GM18499 (cell line): Measurements from ENCODE around the gene NPRL2.

ENCODE experiments used
- ATAC-seq: cut with Tn5 transposase; IDR thresholded peaks from one replicate; pipeline ENCODE4 v1.9.1; 2021; ENCODE audit warnings: moderate number of reproducible peaks; ENCODE audit not compliant: insufficient read depth, unreplicated experiment

Gene NPRL2

DNA sequence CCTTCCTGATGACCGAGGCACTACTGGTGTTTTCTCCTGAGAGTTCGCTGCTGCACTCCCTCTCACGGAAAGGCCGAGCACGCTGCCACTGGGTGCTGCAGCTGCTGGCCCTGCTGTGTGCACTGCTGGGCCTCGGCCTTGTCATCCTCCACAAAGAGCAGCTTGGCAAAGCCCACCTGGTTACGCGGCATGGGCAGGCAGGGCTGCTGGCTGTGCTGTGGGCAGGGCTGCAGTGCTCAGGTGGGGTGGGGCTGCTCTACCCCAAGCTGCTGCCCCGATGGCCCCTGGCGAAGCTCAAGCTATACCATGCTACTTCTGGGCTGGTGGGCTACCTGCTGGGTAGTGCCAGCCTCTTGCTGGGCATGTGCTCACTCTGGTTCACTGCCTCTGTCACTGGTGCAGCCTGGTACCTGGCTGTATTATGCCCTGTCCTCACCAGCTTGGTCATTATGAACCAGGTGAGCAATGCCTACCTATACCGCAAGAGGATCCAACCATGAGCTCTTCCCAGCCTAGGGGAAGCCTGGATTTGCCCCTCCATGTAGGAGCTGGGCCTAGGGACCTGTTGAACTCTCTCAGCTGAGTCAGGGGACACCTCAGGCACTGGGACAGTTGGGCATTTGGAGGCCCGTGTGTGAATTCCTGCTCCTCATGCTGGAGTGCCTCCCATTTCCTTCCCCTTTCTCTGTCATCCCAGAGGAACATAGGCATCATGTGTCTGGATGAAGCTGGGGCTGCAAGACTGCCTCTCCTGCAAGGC, 2.9 kb upstream of the NPRL2 start:
- ATAC-seq: no peak

DNA sequence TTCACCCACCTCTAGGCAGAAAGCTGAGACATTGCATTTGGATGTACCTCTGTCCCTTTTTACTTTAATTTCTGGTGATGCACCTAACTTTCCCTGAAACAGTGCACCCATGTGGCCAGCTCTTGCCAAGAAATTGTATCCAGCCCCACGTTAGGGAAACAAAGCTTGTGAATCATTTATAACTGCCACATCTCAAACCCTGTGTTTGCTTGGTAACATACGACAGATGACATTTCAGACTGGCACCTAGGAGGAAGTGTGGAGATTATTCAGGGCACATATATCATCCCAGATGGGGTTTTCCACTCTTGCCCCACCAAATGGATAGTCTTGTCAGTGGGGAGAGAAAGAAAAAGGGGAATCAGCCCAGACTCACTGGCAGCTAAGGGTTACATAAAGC, 2.2 kb upstream of the NPRL2 start:
- no peak for ATAC-seq

DNA sequence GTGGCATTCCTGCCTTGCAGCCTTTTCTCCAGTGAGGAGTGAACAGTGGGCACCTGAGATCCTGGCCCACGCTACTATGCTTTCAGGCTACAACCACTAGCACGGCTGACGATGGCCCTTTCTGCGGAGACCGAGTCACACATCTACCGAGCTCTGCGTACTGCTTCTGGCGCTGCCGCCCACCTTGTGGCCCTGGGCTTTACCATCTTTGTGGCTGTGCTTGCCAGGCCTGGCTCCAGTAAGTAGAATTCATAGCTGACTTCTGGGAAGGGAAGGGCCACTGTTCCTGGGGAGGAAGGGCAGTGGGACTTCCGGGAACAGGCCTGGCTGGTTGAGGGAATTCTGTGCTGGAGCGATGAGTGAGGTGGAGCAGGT, 735 bp upstream of the NPRL2 start:
- no peak for ATAC-seq

DNA sequence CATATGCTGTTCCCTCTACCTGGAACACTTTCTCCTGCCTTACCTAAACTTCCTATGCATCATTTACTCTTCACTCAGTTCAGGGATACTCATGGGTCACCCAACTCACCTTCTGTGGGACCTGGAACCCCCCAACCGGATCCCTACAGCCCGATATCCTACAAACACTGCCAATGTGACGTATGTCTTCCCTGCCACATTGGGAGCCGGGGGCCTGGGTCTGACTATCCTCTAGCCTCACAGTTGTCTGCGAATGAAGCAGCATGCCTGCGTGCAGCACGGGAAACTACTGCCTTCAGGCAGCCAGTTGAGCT, 405 bp downstream of the NPRL2 start:
- ATAC-seq: no peak

DNA sequence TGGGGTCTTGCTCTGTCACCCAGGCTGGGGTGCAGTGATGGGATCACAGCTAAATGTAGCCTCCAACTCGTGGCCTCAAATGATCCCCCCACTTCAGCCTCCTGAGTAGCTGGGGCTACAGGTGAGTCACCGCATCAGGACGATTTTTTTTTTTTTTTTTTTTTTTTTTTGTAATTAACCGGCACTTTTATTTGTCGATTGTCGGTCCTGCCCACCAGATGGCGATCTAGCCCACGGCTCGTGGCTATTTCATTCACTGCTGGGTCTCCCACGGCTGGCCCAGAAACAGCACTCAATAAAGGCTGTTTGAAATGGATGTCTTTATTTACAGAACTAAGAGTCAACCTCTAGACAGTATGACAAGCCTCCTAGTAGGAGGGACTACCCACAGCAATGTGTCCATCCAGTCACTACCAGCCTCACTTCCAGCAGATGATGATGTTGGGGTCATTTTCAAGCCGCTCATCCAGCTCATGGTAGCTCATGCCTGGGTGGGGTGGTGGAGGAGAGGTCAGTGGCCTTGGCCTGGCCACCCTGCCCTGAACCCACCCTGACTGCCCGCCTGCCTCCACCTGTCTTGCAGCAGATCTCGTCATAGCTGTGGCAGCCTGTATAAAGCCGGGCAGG, 3.3 kb downstream of the NPRL2 start:
- ATAC-seq: no peak

DNA sequence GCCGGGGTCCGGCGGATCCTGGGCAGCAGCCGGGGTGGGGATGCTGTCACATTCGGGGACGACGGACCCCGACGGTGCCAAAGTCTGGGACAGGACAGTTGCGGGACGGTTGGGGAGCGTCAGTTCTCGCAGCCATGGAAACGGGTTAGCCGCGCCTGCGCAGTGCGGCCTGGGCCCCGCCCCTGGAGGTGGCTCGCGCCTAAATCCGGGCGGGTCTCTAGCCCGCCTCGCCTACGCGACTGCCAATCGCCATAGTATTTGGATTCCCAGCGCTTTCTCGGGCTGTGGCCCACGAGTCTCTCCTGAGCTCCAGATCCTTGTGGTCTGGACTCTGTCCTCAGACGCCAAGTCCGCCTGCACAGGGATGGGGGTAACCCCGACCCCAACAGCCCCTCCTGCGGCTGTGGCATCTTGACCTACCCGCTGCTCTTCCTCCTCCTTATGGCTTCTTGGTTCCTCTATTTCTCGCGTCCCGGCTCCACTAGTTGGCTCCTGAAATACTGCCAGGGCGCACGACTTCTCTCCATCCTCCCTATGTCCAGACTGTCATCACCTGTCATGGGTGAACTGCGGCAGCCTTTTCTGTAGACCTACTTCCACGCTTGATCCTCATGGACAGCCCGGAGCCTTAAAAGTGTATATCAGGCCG, 4.9 kb downstream of the NPRL2 start, which contains the start of gene ZMYND10:
Gene ZMYND10, minus strand, starts transcription at position 147 of the 649 bp plus-strand sequence. CDS start 153 bp downstream, outside the sequence.
- ATAC-seq: no peak

DNA sequence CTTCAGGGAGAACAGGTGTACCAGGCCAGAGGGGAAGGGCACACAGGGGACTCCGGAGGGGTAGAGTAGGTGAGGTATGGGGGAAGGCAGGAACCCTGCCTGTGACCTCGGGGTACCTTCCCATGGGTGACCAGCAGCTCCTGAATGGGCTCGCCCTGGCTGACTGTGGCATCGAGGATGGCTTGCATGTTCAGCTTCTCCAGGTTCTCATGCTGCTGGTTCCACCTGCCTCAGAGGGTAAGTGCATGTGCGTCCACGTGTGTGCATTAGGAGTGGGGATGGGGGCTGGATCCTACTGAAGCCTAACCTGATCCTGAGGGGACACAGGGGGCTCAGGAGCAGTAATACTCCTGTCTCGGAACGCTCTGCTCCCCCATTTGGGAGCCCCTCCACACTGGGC, 5.6 kb downstream of the NPRL2 start:
- no peak for ATAC-seq

DNA sequence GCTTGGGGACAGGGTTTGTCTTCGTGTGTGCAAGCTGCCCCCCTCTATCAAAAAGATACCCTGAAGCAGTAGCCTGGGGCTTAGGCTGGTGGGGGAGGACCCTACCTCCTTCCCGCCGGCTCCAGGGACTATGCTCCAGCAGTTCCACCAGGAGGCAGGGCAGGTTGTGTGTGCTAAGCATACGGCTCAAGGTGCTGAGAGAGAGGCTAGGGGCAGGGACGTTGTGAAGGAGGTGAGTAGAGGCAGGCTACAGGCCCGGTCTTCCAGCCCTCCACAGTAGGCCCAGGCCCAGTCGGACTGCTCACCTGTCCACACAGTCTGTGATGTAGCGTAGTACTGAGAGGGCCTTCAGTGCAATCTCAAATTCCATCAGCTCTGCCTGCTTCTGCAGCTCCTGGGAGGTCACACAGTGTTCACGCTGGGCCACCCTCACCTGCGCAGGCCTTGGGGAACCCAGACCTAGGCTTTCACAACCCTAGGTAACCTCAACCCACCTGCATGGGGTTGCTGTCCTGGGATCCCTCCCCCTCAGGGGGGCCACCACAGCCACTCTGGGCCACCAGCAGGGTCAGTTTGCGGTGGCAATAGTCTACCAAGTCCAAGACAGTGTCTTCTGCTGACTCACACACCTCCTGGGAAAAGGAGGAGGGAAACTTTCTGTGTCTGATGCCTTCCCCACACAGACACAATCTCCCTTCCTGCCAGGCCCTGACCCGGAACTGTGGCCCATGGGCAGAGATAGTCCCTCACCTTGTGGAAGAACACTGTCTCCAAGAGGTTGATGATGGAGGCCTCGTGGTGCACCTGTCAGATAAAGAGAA, 7.6 kb downstream of the NPRL2 start:
- ATAC-seq: no peak

DNA sequence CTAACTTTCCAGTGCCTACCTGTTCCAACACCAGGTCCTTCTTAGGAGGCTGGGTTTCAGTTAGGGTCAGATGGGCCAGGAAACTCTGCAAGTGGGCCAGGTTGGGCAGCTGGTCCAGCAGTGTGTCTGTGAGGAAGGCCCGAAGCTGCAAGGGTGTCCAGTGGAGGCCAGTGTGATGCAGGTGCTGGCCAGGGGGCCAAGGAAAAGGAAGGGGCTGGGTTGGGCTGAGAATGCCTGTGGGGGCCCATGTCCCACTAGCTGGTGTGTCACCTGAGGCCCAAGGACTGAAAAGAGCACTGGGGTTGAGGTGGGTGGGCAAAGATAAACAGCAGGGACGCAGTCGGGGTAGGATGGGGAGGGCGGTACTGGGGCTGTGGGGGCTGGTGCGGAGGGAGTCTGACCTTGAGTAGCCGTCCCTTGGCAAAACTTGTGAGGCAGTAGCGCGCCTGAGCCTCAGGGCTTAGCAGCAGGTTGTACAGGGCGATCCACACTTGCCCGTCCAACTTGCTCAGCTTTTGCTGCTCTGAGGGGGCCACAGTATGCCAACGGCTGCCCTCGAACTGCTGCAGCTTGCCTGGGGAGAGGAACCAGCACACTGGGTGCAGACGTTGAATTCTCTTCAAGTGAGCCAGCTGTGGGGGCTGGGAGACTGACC, 8.5 kb downstream of the NPRL2 start:
- no peak for ATAC-seq

DNA sequence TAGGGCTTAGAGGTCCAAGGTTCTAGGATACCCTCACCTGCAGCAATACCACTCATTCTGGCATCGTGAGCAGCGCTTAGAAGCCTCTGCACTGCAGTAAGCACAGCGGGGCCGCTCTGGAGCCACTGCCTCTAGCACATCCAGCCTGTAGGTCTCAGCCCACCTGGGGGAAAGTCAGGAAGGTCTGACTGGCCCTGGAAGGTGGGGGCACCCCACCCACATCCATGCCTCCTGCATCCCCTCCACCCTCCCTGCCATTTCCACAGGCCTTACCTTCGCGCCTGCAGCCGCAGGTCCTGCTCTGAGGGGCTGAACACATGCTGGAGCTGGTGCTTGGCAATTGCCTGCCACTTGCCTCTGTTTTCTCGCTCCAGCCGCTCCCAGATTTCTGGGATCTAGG, 9.0 kb downstream of the NPRL2 start:
- ATAC-seq: no peak

DNA sequence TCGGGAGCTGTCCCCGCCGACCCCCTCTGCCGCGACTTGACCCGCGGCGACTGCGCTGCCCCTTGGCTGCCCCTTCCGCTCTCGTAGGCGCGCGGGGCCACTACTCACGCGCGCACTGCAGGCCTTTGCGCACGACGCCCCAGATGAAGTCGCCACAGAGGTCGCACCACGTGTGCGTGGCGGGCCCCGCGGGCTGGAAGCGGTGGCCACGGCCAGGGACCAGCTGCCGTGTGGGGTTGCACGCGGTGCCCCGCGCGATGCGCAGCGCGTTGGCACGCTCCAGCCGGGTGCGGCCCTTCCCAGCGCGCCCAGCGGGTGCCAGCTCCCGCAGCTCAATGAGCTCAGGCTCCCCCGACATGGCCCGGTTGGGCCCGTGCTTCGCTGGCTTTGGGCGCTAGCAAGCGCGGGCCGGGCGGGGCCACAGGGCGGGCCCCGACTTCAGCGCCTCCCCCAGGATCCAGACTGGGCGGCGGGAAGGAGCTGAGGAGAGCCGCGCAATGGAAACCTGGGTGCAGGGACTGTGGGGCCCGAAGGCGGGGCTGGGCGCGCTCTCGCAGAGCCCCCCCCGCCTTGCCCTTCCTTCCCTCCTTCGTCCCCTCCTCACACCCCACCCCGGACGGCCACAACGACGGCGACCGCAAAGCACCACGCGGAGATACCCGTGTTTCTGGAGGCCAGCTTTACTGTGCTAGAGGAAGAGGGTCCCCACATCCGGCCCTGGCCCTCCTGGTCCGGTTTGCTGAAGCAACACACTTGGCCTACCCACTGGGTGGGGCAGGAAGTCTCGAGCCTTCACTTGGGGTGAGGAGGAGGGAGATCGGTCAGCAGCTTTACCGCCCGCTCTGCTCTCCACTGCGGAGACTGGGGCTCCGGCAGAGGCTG, 9.9 kb downstream of the NPRL2 start, which contains the start of gene RASSF1:
Gene RASSF1, minus strand, starts transcription at position 389 of the 882 bp plus-strand sequence. Its CDS starts 31 bp downstream, at position 358.
- no peak for ATAC-seq

DNA sequence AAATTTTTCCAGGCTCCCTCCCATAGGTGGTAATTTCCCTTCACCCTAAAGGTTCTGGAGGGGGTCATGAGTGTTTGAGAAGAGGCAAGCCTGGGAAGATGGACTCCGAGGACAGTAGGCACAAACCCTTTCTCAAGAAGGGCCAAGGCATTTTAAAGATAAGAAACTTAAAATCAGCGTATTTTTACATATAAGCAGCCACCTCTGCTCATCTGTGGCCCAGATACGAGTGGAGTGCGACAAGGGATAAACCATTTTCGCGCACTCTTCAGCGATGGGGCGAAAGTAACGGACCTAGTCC, 10.5 kb downstream of the NPRL2 start:
- no peak for ATAC-seq

DNA sequence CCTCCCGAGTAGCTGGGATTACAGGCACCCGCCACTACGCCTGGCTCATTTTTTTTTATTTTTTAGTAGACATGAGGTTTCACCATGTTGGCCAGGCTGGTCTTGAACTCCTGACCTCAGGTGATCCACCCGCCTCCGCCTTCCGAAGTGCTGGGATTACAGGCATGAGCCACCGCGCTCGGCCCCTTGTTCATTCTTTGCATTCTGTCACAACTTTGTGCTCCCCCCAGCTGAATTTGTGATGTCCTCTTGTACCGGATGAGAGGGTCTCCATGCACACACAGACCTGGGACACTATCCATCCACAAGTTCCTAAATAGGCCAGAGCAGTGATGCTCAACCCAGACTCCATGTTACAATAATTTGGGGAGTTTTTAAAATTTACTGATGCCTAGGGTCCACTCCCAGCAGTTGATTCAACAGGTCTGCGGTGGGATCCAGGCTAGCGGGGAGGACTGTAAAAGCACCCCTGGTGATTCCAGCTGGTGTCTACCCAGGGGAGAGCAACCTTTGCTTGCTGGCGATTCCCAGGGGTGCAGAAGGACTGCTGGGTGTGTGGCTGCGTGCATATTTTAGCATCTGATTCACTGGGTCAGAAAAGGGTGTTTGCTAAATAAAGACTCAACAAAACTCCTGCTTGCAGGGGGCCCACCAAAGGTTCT, 11.0 kb downstream of the NPRL2 start:
- ATAC-seq: no peak

DNA sequence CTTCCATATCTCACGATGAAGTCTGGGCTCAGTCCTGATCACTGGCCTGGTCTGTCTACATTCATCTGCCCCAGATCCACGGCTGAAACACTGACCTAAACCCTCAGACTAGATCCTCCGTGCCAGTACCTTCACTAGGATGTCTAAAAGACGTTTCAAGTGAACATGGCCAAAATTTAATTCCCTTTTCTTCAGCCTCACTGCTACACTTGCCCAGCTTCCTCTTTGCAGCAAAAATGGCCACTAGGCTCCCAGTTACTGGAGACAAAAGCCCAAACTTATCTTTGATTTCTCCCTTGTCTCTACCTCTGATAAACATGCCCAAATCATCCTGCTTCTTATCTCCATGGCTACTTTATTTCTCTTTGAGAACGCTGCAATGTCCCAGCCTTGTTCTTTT, 11.6 kb downstream of the NPRL2 start:
- no peak for ATAC-seq

DNA sequence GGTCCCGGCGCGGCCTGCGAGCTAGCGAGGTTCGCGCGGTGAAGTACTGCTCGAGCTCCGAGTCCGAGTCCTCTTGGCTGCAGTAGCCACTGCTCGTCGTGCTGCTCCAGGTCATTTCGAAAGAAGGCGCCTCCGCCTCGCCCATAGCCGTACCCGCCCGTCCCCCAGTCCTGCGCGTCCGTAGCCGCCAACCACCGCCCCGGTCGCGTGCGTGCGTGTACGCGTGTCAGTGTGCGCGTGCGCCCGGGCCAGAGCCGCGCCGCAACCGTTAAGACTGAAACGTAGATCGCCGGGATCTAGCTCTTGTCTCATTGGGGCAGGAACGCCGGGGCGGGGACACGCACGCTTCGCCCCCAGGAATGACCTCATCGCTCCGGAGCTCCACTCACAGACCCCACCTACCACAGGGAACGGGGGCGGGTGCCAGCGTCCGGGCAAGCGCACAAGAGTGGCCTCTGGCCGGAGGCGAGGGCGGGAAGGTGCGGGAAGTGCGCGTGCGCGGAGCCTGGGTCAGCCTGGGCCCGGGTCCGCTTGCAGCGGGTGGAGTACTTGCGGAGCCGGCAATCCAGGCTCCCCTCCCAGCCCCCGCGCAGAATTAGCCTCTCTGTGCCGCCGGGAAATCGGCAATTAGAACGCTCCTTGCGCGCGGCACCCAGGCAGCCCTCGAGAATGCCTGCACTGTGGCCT, 13.3 kb downstream of the NPRL2 start:
- peak; percentile 64 for ATAC-seq

DNA sequence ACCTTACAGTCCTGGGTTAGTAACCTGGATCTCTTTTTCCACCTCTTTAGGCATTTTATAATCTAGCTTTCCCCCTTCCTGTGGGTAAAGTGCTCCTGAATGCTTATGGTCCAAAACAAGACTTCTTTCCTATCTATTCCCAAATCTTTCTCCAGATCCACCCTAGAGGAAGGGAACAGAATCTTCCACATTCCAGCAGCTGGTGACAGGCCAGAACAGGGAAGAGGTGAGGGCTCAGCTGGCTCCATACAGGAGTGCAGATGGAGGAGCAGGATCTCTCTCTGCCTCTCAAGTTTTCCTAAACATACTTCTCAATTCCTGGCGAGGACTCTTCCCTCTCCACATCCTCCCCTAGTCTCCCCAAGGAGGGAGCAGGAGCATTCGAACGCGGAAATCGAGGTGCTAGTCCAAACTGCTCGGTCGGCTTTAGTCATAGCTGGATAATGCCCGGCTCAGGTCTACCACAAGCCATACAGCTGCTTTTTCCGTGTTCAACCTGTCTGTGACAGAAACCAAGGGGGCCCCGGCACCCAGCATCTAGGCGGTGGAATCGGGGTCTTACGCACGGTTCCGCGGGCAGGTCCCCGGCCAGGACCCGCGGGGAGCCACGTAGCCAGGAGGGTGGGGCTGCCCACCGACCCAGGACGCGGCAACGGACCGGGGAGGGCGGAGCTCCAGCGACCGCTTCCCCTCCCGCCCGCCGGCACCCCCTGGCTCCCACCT, 14.0 kb downstream of the NPRL2 start:
- ATAC-seq: no peak

DNA sequence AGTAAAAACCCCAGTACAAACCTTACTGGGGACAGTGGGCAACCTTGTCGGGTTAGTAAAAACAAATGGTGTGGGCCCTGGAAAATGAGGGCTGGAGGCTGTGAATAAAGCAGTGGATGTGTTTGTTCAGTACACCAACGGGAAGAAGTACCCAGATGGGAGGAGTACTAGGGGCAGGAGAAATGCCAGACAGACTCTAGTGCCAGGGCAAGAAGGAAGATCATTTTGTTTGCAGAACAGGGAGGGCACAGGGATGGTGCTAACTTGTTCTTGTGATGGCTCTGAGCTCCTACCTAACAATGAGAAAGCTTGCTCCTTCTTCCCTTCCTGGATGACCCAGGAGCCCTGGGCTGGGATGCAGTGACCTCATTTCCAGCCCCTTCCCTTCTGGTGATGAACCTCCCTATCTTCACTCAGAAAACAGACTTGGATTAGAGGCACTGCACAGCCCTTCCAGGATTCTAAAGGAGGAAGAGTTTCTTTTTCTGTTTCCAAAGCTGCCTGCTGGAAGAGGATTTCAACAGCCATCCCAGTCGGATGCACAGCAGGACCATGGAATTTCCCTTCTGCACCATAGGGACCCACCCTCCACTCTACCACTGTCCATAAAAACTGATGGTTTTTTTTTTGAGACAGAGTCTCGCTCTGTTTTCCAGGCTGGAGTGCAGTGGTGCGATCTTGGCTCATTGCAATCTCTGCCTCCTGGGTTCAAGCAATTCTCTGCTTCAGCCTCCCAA, 16.1 kb downstream of the NPRL2 start:
- ATAC-seq: no peak
